HG03280 (cell line): ENCODE measurements around the gene GDAP1L1.
"Not testable (repeated sequence)": the region's sequence is repeated elsewhere in the genome, so short reads cannot be mapped to it uniquely, and the experiment has no call there.

Experiments used
- ATAC-seq: cut with Tn5 transposase; IDR thresholded peaks from one replicate; pipeline ENCODE4 v1.9.1; 2021; ENCODE audit warnings: mild to moderate bottlenecking, moderate library complexity; ENCODE audit not compliant: unreplicated experiment

The GDAP1L1 gene

GRCh38 chr20:44219170-44219730, 27.9 kb upstream of the GDAP1L1 start:
- no peak for ATAC-seq

- ATAC-seq: no peak
These were observed 27.3 kb upstream of the GDAP1L1 start for GRCh38 chr20:44219791-44220190.

- ATAC-seq: no peak
These were observed 25.6 kb upstream of the GDAP1L1 start for GRCh38 chr20:44221368-44221954.

GRCh38 chr20:44222027-44222426, 25.1 kb upstream of the GDAP1L1 start:
- no peak for ATAC-seq

GRCh38 chr20:44222633-44223368, 24.3 kb upstream of the GDAP1L1 start:
- no peak for ATAC-seq

- no peak for ATAC-seq
These were observed 23.4 kb upstream of the GDAP1L1 start for GRCh38 chr20:44223721-44224120.

- no peak for ATAC-seq
These were observed 22.5 kb upstream of the GDAP1L1 start for GRCh38 chr20:44224637-44225036.

- ATAC-seq: no peak
These were observed 18.4 kb upstream of the GDAP1L1 start for GRCh38 chr20:44228465-44229258.

GRCh38 chr20:44231193-44231592, 15.9 kb upstream of the GDAP1L1 start:
- no peak for ATAC-seq

- no peak for ATAC-seq
These were observed 15.2 kb upstream of the GDAP1L1 start for GRCh38 chr20:44231713-44232468.

- ATAC-seq: not testable (repeated sequence)
These were observed 14.6 kb upstream of the GDAP1L1 start for GRCh38 chr20:44232469-44232856.

GRCh38 chr20:44233436-44234016, 13.6 kb upstream of the GDAP1L1 start:
- no peak for ATAC-seq

GRCh38 chr20:44234566-44235317, 12.4 kb upstream of the GDAP1L1 start:
- no peak for ATAC-seq

- ATAC-seq: no peak
These were observed 11.4 kb upstream of the GDAP1L1 start for GRCh38 chr20:44235702-44236101.

- ATAC-seq: not testable (repeated sequence)
These were observed 10.3 kb upstream of the GDAP1L1 start for GRCh38 chr20:44236840-44237239.

GRCh38 chr20:44241796-44242195, 5.3 kb upstream of the GDAP1L1 start:
- no peak for ATAC-seq

- ATAC-seq: no peak
These were observed 1.1 kb upstream of the GDAP1L1 start for GRCh38 chr20:44245977-44246376.

GRCh38 chr20:44247586-44248409, 690 bp downstream of the GDAP1L1 start:
- no peak for ATAC-seq

GRCh38 chr20:44248410-44248759, 1.3 kb downstream of the GDAP1L1 start:
- no peak for ATAC-seq
